HepG2 (cell line): ENCODE results near the gene PRKAG1. TPM values are rescaled to one million over a fixed set of nuclear protein-coding genes. Genes with fewer than 3 reads are reported as not detected.

Experiments used
- ATF7 ChIP-seq, 2 experiments: fragments of 450-650 bp in 1 of 2; sonication (generic) in 1 of 2; formaldehyde crosslinking in 1 of 2; IDR thresholded peaks; 2 replicates each; pipeline versions ENCODE4 v1.4.0 to v1.6.1; 2016 to 2020; ENCODE audit warnings: antibody characterized with exemption in 1 of 2, mild to moderate bottlenecking in 1 of 2, missing genetic modification reagents in 1 of 2
- CREB1 ChIP-seq, 2 experiments: fragments of 450-650 bp in 1 of 2; IDR thresholded peaks; 2 replicates each; pipeline ENCODE4 v1.6.1; 2016 to 2017; ENCODE audit warnings: control low read depth in 1 of 2, mild to moderate bottlenecking in 1 of 2, missing compliant biosample characterization in 1 of 2, missing genetic modification characterization in 1 of 2
- ELF4 ChIP-seq: sonication (generic); formaldehyde crosslinking; IDR thresholded peaks from 2 replicates; pipeline ENCODE4 v1.5.0; 2020; ENCODE audit warnings: missing genetic modification reagents, mild to moderate bottlenecking, moderate library complexity, borderline replicate concordance
- KMT2A ChIP-seq: sonication (generic); formaldehyde crosslinking; IDR thresholded peaks from 2 replicates; pipeline ENCODE4 v1.4.0; 2020; ENCODE audit warnings: missing genetic modification reagents
- NAIF1 ChIP-seq: sonication (generic); formaldehyde crosslinking; IDR thresholded peaks from 2 replicates; pipeline ENCODE4 v1.5.0; 2020; ENCODE audit warnings: mild to moderate bottlenecking, missing genetic modification reagents, borderline replicate concordance
- PHF5A ChIP-seq: IDR thresholded peaks from one replicate; pipeline ENCODE4 v1.6.1; 2018; ENCODE audit warnings: low read depth, missing genetic modification reagents; ENCODE audit not compliant: unreplicated experiment
- ZNF484 ChIP-seq: sonication (generic); formaldehyde crosslinking; IDR thresholded peaks from 2 replicates; pipeline ENCODE4 v1.5.1; 2020; ENCODE audit warnings: mild to moderate bottlenecking, low read depth, missing genetic modification reagents, borderline replicate concordance
- ZNF563 ChIP-seq: sonication (generic); formaldehyde crosslinking; IDR thresholded peaks from 2 replicates; pipeline ENCODE4 v1.8.0; 2022; ENCODE audit warnings: mild to moderate bottlenecking, moderate library complexity, missing genetic modification reagents
- ZNF616 ChIP-seq: sonication (generic); formaldehyde crosslinking; IDR thresholded peaks from 2 replicates; pipeline ENCODE4 v1.5.0; 2020; ENCODE audit warnings: low read depth, mild to moderate bottlenecking, missing genetic modification reagents
- ZNF678 ChIP-seq: sonication (generic); formaldehyde crosslinking; IDR thresholded peaks from 2 replicates; pipeline ENCODE4 v1.4.0; 2020; ENCODE audit warnings: mild to moderate bottlenecking, missing genetic modification reagents
- ZSCAN31 ChIP-seq: sonication (generic); formaldehyde crosslinking; IDR thresholded peaks from 2 replicates; pipeline ENCODE4 v1.5.0; 2020; ENCODE audit warnings: low read depth, mild to moderate bottlenecking, missing genetic modification reagents
- polyA plus RNA-seq, 8 experiments: library from polyadenylated mRNA; depleted of rRNA in 3 of 8; stranded (reverse) in 7 of 8; unstranded in 1 of 8; fragments of >200 nt; fragmentation: Illumina TruSeq in 4 of 8; extraction: Trizol in 4 of 8; gene quantifications; 2 replicates each; pipeline versions ENCODE4 v1.2.1 to v1.2.3, GENCODE V29; 2011 to 2016; ENCODE audit warnings: low read depth in 4 of 8, missing spikeins in 1 of 8, mixed read lengths in 1 of 8; ENCODE audit not compliant: insufficient read depth in 1 of 8
- total RNA-seq, 5 experiments: library from RNA; depleted of rRNA; stranded (reverse); fragments of >200 nt; fragmentation: Illumina TruSeq; extraction: Trizol; gene quantifications; 2 replicates each; pipeline ENCODE4 v1.2.3, GENCODE V29; 2016; ENCODE audit warnings: low read depth in 1 of 5
- TF ChIP-seq, protein P1 (sequence below): sonication (generic); formaldehyde crosslinking; IDR thresholded peaks from 2 replicates; pipeline ENCODE4 v1.4.0; 2020; ENCODE audit warnings: mild to moderate bottlenecking, low read depth, missing genetic modification reagents
- TF ChIP-seq, protein P2 (sequence below): IDR thresholded peaks from 2 replicates; pipeline ENCODE4 v1.6.1; 2012; ENCODE audit warnings: low read depth, low read length, improper control_type of control experiment
- TF ChIP-seq, protein P3 (sequence below): sonication (generic); formaldehyde crosslinking; IDR thresholded peaks from 2 replicates; pipeline ENCODE4 v1.9.0; 2021; ENCODE audit warnings: missing genetic modification reagents, borderline replicate concordance
- TF ChIP-seq, protein P4 (sequence below): sonication (generic); formaldehyde crosslinking; IDR thresholded peaks from 2 replicates; pipeline ENCODE4 v1.4.0; 2020; ENCODE audit warnings: missing genetic modification reagents; ENCODE audit errors: not compliant biosample characterization
- TF ChIP-seq, protein P5 (sequence below): sonication (generic); formaldehyde crosslinking; IDR thresholded peaks from 2 replicates; pipeline ENCODE4 v1.5.0; 2020; ENCODE audit warnings: mild to moderate bottlenecking, missing genetic modification reagents
- TF ChIP-seq, protein P6 (sequence below): sonication (generic); formaldehyde crosslinking; IDR thresholded peaks from 2 replicates; pipeline ENCODE4 v1.4.0; 2020; ENCODE audit warnings: mild to moderate bottlenecking, missing genetic modification reagents
- TF ChIP-seq, protein P7 (sequence below): sonication (generic); formaldehyde crosslinking; IDR thresholded peaks from 2 replicates; pipeline ENCODE4 v1.4.0; 2020; ENCODE audit warnings: mild to moderate bottlenecking, missing genetic modification reagents

Gene PRKAG1
- total and polyA plus RNA-seq, 2 of the 13 experiments (the other 11 are each of a cell fraction or from before 2014, with no cell fraction given) = 26.1 to 32.8 TPM

DNA sequence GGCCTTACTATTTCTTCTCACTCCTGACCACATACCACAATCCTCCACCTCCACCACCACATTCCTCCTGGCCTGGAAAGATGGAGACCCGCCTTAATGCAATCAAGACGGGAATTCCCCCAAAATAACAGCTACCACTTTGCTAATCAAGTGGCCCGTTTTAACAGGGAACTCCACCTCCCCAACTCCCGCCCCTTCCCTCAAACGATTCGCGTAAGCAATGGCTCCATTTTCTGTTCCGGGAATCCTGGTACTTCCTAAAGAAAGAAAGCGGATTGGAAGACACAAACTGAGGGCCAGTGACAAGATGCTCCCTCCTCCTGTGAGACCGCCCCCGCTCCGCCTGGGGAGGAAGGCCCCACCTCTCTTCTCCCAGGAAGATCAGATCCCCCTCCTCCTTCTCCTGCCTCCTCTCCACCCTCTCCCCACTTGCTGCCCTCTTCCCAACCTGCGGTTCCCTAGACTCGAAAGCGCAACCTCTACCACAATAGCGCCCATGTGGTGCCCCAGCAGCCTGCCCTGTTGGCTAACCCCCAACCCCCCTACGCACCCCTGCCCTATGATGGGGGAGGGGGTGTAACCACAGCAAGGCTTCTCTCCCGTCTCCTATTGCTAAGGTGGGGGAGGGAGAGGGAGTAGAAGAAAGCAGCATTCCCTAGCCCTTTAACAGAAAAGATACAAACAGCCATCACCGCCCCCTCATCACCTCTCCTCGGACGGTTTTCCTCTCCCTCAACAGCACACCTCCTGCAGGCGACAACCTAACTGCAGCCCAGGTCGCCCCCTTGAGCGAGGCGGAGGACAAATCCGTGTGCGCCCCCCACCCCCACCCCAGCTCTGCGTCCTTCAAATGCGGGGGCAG, 62.1 kb downstream of the PRKAG1 start (continued):
- TF ChIP-seq, protein P1, sequence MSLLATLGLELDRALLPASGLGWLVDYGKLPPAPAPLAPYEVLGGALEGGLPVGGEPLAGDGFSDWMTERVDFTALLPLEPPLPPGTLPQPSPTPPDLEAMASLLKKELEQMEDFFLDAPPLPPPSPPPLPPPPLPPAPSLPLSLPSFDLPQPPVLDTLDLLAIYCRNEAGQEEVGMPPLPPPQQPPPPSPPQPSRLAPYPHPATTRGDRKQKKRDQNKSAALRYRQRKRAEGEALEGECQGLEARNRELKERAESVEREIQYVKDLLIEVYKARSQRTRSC (CRISPR knock-in tag) = no peak
- TF ChIP-seq ZNF484 (CRISPR knock-in tag) (no peak), ZNF563 (CRISPR knock-in tag) (0 out of 2 replicates have a peak, but pooled peaks have one; percentile 33), CREB1 (IDR thresholded peaks at IDR 0.05) (no peak), CREB1 (CRISPR knock-in tag; IDR thresholded peaks at IDR 0.05) (peak; percentile 54), ELF4 (CRISPR knock-in tag) (peak; percentile 58; the same call in 1 of the 2 replicates), NAIF1 (no peak), ATF7 (IDR thresholded peaks at IDR 0.05) (no peak), ATF7 (CRISPR knock-in tag; IDR thresholded peaks at IDR 0.05) (no peak), PHF5A (CRISPR knock-in tag) (no peak), ZNF678 (no peak), ZSCAN31 (CRISPR knock-in tag) (0 out of 2 replicates have a peak, but pooled peaks have one; percentile 18), KMT2A (CRISPR knock-in tag) (peak; percentile 8; the same call in 1 of the 2 replicates), ZNF616 (CRISPR knock-in tag) (0 out of 2 replicates have a peak, but pooled peaks have one; percentile 5)
- TF ChIP-seq, protein P2, sequence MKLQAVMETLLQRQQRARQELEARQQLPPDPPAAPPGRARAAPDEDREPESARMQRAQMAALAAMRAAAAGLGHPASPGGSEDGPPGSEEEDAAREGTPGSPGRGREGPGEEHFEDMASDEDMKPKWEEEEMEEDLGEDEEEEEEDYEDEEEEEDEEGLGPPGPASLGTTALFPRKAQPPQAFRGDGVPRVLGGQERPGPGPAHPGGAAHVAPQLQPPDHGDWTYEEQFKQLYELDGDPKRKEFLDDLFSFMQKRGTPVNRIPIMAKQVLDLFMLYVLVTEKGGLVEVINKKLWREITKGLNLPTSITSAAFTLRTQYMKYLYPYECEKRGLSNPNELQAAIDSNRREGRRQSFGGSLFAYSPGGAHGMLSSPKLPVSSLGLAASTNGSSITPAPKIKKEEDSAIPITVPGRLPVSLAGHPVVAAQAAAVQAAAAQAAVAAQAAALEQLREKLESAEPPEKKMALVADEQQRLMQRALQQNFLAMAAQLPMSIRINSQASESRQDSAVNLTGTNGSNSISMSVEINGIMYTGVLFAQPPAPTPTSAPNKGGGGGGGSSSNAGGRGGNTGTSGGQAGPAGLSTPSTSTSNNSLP = no peak
- TF ChIP-seq, protein P3, sequence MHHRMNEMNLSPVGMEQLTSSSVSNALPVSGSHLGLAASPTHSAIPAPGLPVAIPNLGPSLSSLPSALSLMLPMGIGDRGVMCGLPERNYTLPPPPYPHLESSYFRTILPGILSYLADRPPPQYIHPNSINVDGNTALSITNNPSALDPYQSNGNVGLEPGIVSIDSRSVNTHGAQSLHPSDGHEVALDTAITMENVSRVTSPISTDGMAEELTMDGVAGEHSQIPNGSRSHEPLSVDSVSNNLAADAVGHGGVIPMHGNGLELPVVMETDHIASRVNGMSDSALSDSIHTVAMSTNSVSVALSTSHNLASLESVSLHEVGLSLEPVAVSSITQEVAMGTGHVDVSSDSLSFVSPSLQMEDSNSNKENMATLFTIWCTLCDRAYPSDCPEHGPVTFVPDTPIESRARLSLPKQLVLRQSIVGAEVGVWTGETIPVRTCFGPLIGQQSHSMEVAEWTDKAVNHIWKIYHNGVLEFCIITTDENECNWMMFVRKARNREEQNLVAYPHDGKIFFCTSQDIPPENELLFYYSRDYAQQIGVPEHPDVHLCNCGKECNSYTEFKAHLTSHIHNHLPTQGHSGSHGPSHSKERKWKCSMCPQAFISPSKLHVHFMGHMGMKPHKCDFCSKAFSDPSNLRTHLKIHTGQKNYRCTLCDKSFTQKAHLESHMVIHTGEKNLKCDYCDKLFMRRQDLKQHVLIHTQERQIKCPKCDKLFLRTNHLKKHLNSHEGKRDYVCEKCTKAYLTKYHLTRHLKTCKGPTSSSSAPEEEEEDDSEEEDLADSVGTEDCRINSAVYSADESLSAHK (CRISPR knock-in tag) = no peak
- TF ChIP-seq, protein P4, sequence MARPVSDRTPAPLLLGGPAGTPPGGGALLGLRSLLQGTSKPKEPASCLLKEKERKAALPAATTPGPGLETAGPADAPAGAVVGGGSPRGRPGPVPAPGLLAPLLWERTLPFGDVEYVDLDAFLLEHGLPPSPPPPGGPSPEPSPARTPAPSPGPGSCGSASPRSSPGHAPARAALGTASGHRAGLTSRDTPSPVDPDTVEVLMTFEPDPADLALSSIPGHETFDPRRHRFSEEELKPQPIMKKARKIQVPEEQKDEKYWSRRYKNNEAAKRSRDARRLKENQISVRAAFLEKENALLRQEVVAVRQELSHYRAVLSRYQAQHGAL (CRISPR knock-in tag) = no peak
- TF ChIP-seq, protein P5, sequence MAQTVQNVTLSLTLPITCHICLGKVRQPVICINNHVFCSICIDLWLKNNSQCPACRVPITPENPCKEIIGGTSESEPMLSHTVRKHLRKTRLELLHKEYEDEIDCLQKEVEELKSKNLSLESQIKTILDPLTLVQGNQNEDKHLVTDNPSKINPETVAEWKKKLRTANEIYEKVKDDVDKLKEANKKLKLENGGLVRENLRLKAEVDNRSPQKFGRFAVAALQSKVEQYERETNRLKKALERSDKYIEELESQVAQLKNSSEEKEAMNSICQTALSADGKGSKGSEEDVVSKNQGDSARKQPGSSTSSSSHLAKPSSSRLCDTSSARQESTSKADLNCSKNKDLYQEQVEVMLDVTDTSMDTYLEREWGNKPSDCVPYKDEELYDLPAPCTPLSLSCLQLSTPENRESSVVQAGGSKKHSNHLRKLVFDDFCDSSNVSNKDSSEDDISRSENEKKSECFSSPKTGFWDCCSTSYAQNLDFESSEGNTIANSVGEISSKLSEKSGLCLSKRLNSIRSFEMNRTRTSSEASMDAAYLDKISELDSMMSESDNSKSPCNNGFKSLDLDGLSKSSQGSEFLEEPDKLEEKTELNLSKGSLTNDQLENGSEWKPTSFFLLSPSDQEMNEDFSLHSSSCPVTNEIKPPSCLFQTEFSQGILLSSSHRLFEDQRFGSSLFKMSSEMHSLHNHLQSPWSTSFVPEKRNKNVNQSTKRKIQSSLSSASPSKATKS (CRISPR knock-in tag) = no peak
- TF ChIP-seq, protein P6, sequence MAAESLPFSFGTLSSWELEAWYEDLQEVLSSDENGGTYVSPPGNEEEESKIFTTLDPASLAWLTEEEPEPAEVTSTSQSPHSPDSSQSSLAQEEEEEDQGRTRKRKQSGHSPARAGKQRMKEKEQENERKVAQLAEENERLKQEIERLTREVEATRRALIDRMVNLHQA = no peak
- TF ChIP-seq, protein P7, sequence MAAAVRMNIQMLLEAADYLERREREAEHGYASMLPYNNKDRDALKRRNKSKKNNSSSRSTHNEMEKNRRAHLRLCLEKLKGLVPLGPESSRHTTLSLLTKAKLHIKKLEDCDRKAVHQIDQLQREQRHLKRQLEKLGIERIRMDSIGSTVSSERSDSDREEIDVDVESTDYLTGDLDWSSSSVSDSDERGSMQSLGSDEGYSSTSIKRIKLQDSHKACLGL (CRISPR knock-in tag) = peak; percentile 54; the same call in 1 of the 2 replicates
